ENCODE data around the gene ADRA2C. TPM values are rescaled to one million over a fixed set of nuclear protein-coding genes. Genes with fewer than 3 reads are reported as not detected.

Gene ADRA2C
- total and polyA plus RNA-seq, 9 of the 15 experiments (the other 6 are each of a cell fraction or from before 2014, with no cell fraction given): 0.06 to 0.58 (median 0.14) TPM; not detected in 2

DNA sequence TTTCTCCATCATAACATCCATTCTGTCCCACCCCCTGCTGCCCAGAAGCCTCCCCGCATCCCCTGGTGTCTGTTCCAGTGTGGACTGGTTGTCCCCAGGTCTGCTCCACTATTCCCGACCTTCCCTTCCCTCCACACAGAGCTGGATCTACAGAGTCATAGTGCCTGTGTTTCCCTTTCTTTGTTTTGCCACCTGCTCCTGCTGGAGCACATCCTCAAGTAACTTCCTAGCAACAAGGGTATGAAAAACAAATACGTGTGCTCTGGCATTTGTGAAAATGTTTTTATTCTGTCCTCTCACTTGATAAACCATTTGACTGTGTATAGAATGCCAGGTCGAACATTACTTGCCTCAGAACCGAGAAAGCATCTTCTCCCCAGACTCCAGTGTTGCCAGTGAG is 29.9 kb upstream of the ADRA2C start (continued):
- TF ChIP-seq, protein P1, sequence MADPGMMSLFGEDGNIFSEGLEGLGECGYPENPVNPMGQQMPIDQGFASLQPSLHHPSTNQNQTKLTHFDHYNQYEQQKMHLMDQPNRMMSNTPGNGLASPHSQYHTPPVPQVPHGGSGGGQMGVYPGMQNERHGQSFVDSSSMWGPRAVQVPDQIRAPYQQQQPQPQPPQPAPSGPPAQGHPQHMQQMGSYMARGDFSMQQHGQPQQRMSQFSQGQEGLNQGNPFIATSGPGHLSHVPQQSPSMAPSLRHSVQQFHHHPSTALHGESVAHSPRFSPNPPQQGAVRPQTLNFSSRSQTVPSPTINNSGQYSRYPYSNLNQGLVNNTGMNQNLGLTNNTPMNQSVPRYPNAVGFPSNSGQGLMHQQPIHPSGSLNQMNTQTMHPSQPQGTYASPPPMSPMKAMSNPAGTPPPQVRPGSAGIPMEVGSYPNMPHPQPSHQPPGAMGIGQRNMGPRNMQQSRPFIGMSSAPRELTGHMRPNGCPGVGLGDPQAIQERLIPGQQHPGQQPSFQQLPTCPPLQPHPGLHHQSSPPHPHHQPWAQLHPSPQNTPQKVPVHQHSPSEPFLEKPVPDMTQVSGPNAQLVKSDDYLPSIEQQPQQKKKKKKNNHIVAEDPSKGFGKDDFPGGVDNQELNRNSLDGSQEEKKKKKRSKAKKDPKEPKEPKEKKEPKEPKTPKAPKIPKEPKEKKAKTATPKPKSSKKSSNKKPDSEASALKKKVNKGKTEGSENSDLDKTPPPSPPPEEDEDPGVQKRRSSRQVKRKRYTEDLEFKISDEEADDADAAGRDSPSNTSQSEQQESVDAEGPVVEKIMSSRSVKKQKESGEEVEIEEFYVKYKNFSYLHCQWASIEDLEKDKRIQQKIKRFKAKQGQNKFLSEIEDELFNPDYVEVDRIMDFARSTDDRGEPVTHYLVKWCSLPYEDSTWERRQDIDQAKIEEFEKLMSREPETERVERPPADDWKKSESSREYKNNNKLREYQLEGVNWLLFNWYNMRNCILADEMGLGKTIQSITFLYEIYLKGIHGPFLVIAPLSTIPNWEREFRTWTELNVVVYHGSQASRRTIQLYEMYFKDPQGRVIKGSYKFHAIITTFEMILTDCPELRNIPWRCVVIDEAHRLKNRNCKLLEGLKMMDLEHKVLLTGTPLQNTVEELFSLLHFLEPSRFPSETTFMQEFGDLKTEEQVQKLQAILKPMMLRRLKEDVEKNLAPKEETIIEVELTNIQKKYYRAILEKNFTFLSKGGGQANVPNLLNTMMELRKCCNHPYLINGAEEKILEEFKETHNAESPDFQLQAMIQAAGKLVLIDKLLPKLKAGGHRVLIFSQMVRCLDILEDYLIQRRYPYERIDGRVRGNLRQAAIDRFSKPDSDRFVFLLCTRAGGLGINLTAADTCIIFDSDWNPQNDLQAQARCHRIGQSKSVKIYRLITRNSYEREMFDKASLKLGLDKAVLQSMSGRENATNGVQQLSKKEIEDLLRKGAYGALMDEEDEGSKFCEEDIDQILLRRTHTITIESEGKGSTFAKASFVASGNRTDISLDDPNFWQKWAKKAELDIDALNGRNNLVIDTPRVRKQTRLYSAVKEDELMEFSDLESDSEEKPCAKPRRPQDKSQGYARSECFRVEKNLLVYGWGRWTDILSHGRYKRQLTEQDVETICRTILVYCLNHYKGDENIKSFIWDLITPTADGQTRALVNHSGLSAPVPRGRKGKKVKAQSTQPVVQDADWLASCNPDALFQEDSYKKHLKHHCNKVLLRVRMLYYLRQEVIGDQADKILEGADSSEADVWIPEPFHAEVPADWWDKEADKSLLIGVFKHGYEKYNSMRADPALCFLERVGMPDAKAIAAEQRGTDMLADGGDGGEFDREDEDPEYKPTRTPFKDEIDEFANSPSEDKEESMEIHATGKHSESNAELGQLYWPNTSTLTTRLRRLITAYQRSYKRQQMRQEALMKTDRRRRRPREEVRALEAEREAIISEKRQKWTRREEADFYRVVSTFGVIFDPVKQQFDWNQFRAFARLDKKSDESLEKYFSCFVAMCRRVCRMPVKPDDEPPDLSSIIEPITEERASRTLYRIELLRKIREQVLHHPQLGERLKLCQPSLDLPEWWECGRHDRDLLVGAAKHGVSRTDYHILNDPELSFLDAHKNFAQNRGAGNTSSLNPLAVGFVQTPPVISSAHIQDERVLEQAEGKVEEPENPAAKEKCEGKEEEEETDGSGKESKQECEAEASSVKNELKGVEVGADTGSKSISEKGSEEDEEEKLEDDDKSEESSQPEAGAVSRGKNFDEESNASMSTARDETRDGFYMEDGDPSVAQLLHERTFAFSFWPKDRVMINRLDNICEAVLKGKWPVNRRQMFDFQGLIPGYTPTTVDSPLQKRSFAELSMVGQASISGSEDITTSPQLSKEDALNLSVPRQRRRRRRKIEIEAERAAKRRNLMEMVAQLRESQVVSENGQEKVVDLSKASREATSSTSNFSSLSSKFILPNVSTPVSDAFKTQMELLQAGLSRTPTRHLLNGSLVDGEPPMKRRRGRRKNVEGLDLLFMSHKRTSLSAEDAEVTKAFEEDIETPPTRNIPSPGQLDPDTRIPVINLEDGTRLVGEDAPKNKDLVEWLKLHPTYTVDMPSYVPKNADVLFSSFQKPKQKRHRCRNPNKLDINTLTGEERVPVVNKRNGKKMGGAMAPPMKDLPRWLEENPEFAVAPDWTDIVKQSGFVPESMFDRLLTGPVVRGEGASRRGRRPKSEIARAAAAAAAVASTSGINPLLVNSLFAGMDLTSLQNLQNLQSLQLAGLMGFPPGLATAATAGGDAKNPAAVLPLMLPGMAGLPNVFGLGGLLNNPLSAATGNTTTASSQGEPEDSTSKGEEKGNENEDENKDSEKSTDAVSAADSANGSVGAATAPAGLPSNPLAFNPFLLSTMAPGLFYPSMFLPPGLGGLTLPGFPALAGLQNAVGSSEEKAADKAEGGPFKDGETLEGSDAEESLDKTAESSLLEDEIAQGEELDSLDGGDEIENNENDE (IDR thresholded peaks at IDR 0.05; ENCODE audit: low read depth, low read length): no peak
- TF ChIP-seq ZMIZ1 (IDR thresholded peaks at IDR 0.05; ENCODE audit: low read depth in 2 of 2, low read length in 2 of 2): no peak
- no peak for TF ChIP-seq TEAD4 (IDR thresholded peaks at IDR 0.05; ENCODE audit: low read length)
- TF ChIP-seq TEAD4 (CRISPR knock-in tag; IDR thresholded peaks at IDR 0.05; ENCODE audit: borderline replicate concordance): no peak
- TF ChIP-seq RBM25 (IDR thresholded peaks at IDR 0.05; ENCODE audit: low read depth, low read length, severe bottlenecking): no peak
- no peak for TF ChIP-seq ZHX1 (conservative IDR thresholded peaks at IDR 0.05; ENCODE audit: low read length)
- no peak for TF ChIP-seq TAF1 (IDR thresholded peaks at IDR 0.05; ENCODE audit: control insufficient read depth, extremely low read depth, insufficient read depth, low read length, severe bottlenecking)
- TF ChIP-seq MXD1 (CRISPR knock-in tag; IDR thresholded peaks at IDR 0.05; ENCODE audit: borderline replicate concordance, poor library complexity, severe bottlenecking): no peak
- no peak for TF ChIP-seq TAF15 (IDR thresholded peaks at IDR 0.05; ENCODE audit: low read depth, low read length)

Measured in K562 (cell line).